ENCODE measurements around the gene CST7.

Gene CST7

GRCh38 chr20:24965065-24965919 lies 16.2 kb downstream of the CST7 start:
- DNase-seq (ENCODE audit: low read depth) = no peak

DNA sequence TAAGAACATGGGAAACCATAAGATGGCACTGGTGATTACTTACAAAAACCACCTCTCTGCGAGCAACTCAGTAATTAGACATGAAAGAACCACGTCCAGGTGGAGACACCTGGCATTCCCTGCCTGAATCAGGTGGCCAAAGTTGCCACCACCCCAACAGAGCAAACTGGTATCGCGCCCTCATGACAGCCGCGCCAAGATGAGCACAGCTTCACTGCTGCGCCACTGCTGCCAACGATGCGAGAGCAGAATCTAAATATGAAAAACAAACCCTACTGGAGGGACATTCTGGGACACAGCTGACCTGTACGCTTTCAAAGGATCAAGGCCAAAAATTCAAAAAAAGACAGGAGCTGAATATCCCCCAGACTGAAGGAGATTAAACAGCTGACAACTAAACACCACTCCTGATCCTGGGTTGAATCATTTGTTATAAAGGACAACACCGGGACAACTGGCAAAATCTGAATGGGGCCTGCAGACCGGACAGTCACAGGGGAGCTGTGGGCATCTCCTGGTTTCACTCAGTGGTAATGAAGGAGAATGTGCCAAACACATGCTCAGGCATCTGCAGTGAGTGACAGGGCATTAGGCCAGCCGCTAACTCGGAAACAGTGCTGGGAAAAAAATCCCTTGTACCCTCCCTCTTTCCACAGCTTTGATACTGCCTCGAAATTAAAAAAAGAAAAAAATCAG lies 17.4 kb downstream of the CST7 start:
- DNase-seq (ENCODE audit: low read depth) = no peak

DNA sequence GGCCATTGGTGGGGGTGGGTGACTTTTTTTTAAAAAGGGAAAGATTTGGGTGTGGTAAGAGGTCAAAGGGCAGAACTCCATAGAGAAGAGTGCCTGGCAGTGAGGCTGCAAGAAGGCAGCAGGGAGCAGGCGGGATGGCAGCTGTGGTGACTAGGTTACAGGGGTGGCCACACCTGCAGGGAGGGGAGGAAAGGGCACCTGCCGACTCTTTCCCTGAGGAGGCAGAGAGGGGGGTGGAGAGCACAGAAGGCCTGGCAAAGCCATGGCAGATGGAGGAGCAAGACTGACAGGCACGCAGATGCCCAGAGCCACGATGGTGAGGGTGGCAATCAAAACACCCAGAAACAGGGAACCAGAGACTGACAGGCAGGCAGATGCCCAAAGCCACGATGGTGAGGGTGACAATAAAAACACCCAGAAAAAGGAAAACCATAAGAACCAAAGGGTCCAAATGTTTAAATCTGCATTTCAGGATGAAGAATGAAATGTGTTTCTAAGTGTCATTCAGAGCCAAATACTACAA lies 19.3 kb downstream of the CST7 start:
- no peak for DNase-seq (ENCODE audit: low read depth)

- no peak for DNase-seq (ENCODE audit: low read depth)
Measured at GRCh38 chr20:24969186-24970029, 20.3 kb downstream of the CST7 start.

GRCh38 chr20:24970030-24970553 lies 21.0 kb downstream of the CST7 start:
- DNase-seq (ENCODE audit: low read depth) = no peak

DNA sequence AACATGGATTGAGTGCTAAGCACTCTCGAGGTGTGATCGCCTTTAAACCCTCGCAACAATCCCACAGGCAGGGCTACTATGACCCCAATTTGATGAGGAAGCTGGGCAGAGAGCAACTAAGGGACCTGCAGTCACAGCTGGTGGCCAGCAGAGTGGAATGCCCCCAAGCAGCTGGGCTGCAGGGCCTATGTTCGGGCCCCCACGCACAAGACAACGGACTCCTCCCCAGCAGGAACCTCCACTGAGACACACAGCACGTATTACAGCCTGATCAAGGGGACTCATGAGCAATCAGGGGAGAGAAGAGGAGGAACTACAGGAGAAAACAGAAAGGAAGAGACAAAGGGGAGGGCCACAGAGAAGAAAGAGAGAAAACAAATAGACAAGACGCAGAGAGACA lies 21.7 kb downstream of the CST7 start:
- DNase-seq (ENCODE audit: low read depth) = no peak

- no peak for DNase-seq (ENCODE audit: low read depth)
Measured at GRCh38 chr20:24971376-24972101, 22.5 kb downstream of the CST7 start.

DNA sequence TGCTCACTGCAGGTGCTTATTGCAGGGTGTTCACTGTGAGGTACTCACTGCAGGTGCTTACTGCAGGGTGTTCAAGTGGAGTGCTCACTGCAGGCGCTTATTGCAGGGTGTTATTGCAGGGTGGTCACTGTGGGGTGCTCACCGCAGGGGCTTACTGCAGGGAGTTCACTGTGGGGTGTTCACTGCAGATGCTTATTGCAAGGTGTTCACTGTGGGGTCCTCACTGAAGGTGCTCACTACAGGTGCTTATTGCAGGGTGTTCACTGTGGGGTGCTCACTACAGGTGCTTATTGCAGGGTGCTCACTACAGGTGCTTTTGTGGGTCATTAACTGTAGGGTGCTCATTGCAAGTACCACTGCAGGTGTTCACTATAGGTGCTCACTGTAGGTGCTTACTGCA lies 23.3 kb downstream of the CST7 start:
- DNase-seq (ENCODE audit: low read depth) = no peak

GRCh38 chr20:24977336-24977735 lies 28.3 kb downstream of the CST7 start:
- no peak for DNase-seq (ENCODE audit: low read depth)

DNA sequence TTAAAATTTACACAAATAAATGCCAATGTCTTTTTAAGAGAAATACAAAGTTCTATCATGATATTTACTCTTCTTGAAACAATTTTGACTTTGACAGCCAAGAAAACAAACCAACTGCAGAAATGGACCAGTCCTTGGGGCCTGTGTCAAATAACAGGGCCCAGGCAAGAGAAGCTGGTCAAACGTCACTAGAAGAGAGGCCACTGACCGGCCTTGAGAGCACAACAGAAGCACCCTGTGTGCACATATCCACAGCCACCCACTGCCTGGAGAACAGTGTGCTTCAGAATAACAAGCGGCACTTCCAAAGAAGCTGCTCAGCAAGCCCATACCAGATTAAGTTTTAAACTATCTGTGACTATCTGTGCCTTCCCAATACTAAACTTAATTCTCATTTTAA lies 28.7 kb downstream of the CST7 start:
- no peak for DNase-seq (ENCODE audit: low read depth)

DNA sequence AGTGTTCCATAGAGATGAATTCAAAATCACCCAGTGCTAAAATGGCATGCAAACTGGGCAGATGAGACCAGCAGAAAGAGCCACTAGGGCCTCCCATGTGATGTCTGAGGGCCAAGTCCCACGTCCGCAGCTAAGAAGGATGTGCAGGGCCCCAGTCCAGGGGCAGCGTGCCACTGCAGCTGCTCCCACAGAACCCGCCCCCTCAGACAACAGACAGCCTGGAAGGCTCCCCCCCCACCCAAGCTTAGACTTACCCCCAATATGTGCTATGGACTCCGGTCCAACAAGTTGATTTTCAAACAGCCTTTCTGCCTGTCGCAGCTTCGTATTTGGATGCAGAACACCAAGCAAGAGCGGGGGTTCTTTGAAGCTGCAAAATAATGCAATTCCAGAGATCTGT lies 29.4 kb downstream of the CST7 start:
- no peak for DNase-seq (ENCODE audit: low read depth)

DNA sequence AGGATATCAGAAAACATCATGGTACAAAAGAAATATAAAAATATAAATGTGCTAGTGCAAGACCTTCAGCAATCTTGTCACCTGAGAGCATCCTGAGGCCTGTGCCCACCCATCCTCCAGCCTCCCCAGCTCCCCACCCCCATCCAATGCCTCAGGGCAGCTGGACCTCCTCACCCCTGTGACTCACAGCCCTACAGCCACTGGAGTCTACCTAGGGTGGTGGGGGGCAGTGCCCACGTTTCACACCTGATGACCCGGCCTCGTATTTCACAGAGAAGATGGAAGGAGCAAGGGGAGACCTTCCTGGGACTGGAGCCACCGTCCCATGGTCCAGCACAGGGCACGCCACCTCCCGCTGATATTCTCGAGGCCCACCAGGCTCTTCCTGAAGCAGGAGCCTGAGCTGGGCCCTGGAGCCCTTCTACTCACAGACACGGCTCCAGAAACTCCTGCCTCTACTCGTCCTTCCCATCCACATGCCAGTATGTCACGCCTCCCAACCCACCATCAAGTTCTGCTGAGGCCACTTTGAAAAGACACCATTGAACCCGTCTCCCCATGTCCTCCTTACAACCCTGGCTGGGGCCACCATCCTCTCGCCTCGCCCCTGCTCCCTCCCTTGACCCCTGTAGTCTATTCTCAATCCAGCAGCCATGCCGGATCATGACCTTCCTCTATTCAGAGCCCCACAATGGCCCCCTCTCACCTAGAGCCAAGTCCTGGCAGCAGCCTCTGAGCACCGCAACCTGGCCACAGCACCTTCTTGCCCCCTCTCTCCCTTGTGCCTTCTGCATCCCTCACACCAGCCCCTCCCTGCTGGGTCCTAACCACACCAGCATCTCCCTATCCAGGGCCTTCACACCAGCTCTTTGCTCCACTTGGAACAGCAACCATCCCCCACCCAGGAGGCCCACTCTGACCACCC lies 30.2 kb downstream of the CST7 start:
- no peak for DNase-seq (ENCODE audit: low read depth)

DNA sequence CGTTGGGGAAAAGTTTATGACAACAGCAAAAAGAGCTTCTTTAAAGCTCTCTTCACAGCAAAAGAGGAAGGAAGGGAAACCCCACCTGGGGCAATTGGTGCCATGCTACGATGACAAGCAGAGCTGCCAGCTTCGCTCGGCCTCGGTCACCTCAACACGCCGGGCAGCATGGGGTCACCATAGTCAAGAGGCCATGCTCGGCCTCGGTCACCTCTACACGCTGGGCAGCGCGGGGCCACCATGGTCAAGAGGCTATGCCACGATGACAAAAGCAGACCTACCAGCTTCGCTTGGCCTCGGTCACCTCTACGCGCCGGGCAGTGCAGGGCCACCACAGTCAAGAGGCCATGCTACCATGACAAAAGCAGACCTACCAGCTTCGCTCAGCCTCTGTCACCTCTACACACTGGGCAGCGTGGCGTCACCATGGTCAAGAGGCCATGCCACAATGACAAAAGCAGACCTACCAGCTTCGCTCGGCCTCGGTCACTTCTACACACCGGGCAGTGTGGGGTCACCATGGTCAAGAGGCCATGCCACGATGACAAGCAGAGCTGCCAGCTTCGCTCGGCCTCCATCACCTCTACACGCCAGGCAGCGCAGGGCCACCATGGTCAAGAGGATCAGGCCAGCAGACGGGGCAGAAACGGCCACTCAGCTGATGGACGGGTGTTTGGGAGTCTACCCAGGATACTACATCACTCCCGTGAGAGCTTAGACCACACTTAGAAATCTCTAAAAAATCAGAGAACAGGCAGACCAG lies 31.4 kb downstream of the CST7 start:
- no peak for DNase-seq (ENCODE audit: low read depth)

GRCh38 chr20:24981282-24981681 lies 32.2 kb downstream of the CST7 start:
- DNase-seq (ENCODE audit: low read depth) = no peak

GRCh38 chr20:24981790-24982189 lies 32.7 kb downstream of the CST7 start:
- DNase-seq (ENCODE audit: low read depth) = no peak

GRCh38 chr20:24983896-24984295 lies 34.8 kb downstream of the CST7 start:
- no peak for DNase-seq (ENCODE audit: low read depth)

- no peak for DNase-seq (ENCODE audit: low read depth)
Measured at GRCh38 chr20:24984961-24985640, 36.0 kb downstream of the CST7 start.

DNA sequence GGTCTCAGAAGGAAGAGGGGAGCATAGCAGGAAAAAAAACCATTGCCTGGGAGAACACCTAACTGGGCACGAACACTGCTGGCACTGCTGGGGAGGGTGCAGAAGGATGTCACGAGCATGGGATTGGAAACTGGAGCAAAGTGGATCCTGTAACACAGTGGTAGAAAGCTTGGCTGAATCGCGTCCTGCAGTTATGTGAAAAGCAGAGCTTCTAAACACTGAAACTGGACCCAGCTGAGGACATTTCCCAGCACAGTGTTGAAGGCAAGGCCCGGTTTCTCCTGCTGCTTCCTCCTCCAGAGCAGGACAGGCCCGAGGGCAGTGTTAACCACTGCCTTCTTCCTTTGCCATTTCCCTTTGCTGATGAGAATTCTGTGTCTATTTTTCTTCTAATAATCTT lies 36.7 kb downstream of the CST7 start:
- DNase-seq (ENCODE audit: low read depth) = no peak

DNA sequence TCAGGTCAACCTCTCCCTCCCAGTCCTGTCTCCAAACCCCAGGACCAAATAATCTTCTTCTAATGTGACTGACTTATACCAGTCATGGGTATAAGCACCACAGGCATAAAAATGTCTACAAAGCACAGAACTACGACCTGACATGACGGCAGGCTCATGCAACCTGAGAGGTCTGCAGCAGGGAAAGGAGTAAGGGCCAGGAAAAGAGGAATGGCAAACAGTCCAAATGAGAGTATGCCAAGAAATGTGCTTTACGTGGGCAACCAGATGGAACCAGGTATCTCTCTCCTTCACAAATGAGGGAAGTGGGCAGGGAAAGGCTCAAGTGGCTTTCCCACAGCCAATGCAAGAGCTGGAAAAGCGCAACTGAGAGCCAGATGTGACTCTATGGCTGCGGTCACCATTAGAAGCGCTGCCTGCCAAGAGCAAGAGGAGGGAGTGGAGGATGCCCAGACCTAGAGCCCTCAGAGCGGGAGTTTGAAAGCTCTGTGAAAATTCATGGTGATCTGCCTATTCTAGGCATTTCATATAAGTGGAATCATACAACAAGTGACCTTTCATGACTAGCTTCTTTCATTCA lies 37.5 kb downstream of the CST7 start:
- no peak for DNase-seq (ENCODE audit: low read depth)

All from iris pigment epithelial cell (primary cell).